Tibial nerve (tissue), 4 donors: ENCODE data around the gene INIP. TPM values are rescaled to one million over a fixed set of nuclear protein-coding genes. Genes with fewer than 3 reads are reported as not detected.

Experiments used
- DNase-seq, 2 donors: peaks; one replicate each; pipeline ENCODE4 v3.0.0-alpha.2; 2019; ENCODE audit warnings: low spot score in 2 of 2
- H3K27ac ChIP-seq, 4 donors: fragments of 200-600 bp; sonication (generic) in 3 of 4; one replicate each; pipeline ENCODE4 v1.5.1; 2017 to 2019; ENCODE audit warnings: mild to moderate bottlenecking in 1 of 4
- H3K27me3 ChIP-seq, 2 donors: fragments of 200-600 bp; sonication (generic) in 1 of 2; one replicate each; pipeline versions ENCODE4 v1.5.1 to v1.6.0; 2017 to 2019
- H3K36me3 ChIP-seq, 3 donors: fragments of 200-600 bp; sonication (generic); one replicate each; pipeline ENCODE4 v1.5.1; 2018 to 2019
- H3K4me1 ChIP-seq, 4 donors: fragments of 200-600 bp; sonication (generic) in 3 of 4; one replicate each; pipeline ENCODE4 v1.5.1; 2017 to 2019
- H3K4me3 ChIP-seq, 4 donors: fragments of 200-600 bp; sonication (generic) in 3 of 4; one replicate each; pipeline ENCODE4 v1.5.1; 2017 to 2019; ENCODE audit warnings: mild to moderate bottlenecking in 1 of 4, moderate library complexity in 1 of 4
- H3K9me3 ChIP-seq, 4 donors: fragments of 200-600 bp; sonication (generic) in 3 of 4; one replicate each; pipeline ENCODE4 v1.5.1; 2017 to 2019
- CTCF ChIP-seq, 5 experiments: fragments of 200-600 bp in 3 of 5; fragments of 450-650 bp in 2 of 5; sonication (generic) in 3 of 5; IDR thresholded peaks; one replicate each; pipeline ENCODE4 v1.5.1; 2016 to 2019; ENCODE audit warnings: antibody characterized with exemption in 5 of 5, mild to moderate bottlenecking in 3 of 5, moderate library complexity in 2 of 5
- EP300 ChIP-seq, 2 donors: sonication (generic); formaldehyde crosslinking; IDR thresholded peaks; one replicate each; pipeline ENCODE4 v1.6.1; 2017; ENCODE audit warnings: antibody characterized with exemption in 2 of 2, mild to moderate bottlenecking in 1 of 2
- POLR2A ChIP-seq, 2 donors: fragments of 450-650 bp; IDR thresholded peaks; one replicate each; pipeline ENCODE4 v1.6.1; 2017; ENCODE audit warnings: antibody characterized with exemption in 2 of 2, mild to moderate bottlenecking in 2 of 2, moderate library complexity in 2 of 2
- WGBS, 2 donors: methylation state at CpG; one replicate each; pipeline ENCODE4 v1.1.5; 2018; 5-methylcytosine and 5-hydroxymethylcytosine counted together
- total RNA-seq, 4 donors: library from RNA; depleted of rRNA; stranded (reverse); fragments of >200 nt; gene quantifications; one replicate each; pipeline ENCODE4 v1.1.0, GENCODE V29; 2016

Gene INIP
- total RNA-seq, 4 donors from 2014 or later: 18.4 to 28.5 (median 24.9) TPM

- no peaks in the 10 kb centered on the region for H3K27me3 ChIP-seq
- 92 to 93% methylated on average over 10 to 13 of the region's 13 CpGs for WGBS, 2 donors
- H3K4me3 ChIP-seq: no peak overlapping the region
- no peak for TF ChIP-seq EP300 (IDR thresholded peaks at IDR 0.05)
- H3K9me3 ChIP-seq: peaks cover 0 to 12% (median 2%) of the 10 kb centered on the region in 4 donors
- H3K4me1 ChIP-seq: peaks cover 0 to 16% (median 0%) of the 10 kb centered on the region in 4 donors
- H3K36me3 ChIP-seq: peaks cover 0 to 12% (median 0%) of the 10 kb centered on the region in 3 donors
- no peak overlapping the region for H3K27ac ChIP-seq
- DNase-seq: no peak
Observed at GRCh38 chr9:112762726-112763518, 45.0 kb upstream of the INIP start.

- DNase-seq: no peak
Observed at GRCh38 chr9:112761912-112762655, 44.2 kb upstream of the INIP start.

GRCh38 chr9:112760821-112761220 lies 42.9 kb upstream of the INIP start:
- Histone ChIP-seq H3K4me1 (peaks cover 0 to 16% (median 0%) of the 10 kb centered on the region in 4 donors), H3K27me3 (no peaks in the 10 kb centered on the region), H3K9me3 (peaks cover 0 to 2% (median 0%) of the 10 kb centered on the region in 4 donors), H3K27ac (no peak overlapping the region), H3K36me3 (peaks cover 0 to 10% (median 0%) of the 10 kb centered on the region in 3 donors), H3K4me3 (no peak overlapping the region)
- TF ChIP-seq POLR2A (IDR thresholded peaks at IDR 0.05): no peak
- no peak for TF ChIP-seq EP300 (IDR thresholded peaks at IDR 0.05)
- no peak for TF ChIP-seq CTCF (IDR thresholded peaks at IDR 0.05)
- 75 to 84% methylated on average over 8 of the region's 8 CpGs for WGBS, 2 donors
- no peak for DNase-seq

More at GRCh38 chr9:112761912-112762655, 44.2 kb upstream of the INIP start:
- Histone ChIP-seq H3K27ac (no peak overlapping the region), H3K4me3 (no peak overlapping the region), H3K4me1 (peaks cover 0 to 16% (median 0%) of the 10 kb centered on the region in 4 donors), H3K27me3 (no peaks in the 10 kb centered on the region), H3K9me3 (peaks cover 0 to 12% (median 2%) of the 10 kb centered on the region in 4 donors), H3K36me3 (peaks cover 0 to 10% (median 0%) of the 10 kb centered on the region in 3 donors)
- no peak for TF ChIP-seq EP300 (IDR thresholded peaks at IDR 0.05)
- TF ChIP-seq CTCF (IDR thresholded peaks at IDR 0.05): no peak
- TF ChIP-seq POLR2A (IDR thresholded peaks at IDR 0.05): no peak
- WGBS, 2 donors: 86 to 94% methylated on average over 12 of the region's 12 CpGs

GRCh38 chr9:112757940-112758339 lies 40.0 kb upstream of the INIP start:
- no peak overlapping the region for H3K27ac ChIP-seq
- no peak for DNase-seq
- WGBS, 2 donors: 96% methylated on average over 2 of the region's 2 CpGs
- TF ChIP-seq POLR2A (IDR thresholded peaks at IDR 0.05): no peak
- no peak for TF ChIP-seq EP300 (IDR thresholded peaks at IDR 0.05)
- no peaks in the 10 kb centered on the region for H3K27me3 ChIP-seq
- no peaks in the 10 kb centered on the region for H3K9me3 ChIP-seq
- no peak overlapping the region for H3K4me3 ChIP-seq
- H3K36me3 ChIP-seq: peaks cover 0 to 10% (median 0%) of the 10 kb centered on the region in 3 donors
- peaks cover 0 to 32% (median 10%) of the 10 kb centered on the region in 4 donors for H3K4me1 ChIP-seq

- WGBS, 2 donors: 74% methylated on average over 7 of the region's 7 CpGs
- Histone ChIP-seq H3K27ac (no peak overlapping the region), H3K27me3 (no peaks in the 10 kb centered on the region), H3K4me1 (peaks cover 0 to 37% (median 11%) of the 10 kb centered on the region in 4 donors), H3K9me3 (no peaks in the 10 kb centered on the region), H3K4me3 (no peak overlapping the region), H3K36me3 (peaks cover 0 to 10% (median 0%) of the 10 kb centered on the region in 3 donors)
- TF ChIP-seq CTCF (IDR thresholded peaks at IDR 0.05) (no peak), POLR2A (IDR thresholded peaks at IDR 0.05) (no peak), EP300 (IDR thresholded peaks at IDR 0.05) (no peak)
- no peak for DNase-seq
Observed at GRCh38 chr9:112757282-112757883, 39.5 kb upstream of the INIP start.
